GM12891 (cell line): Measurements from ENCODE around the gene ICE1.

Experiments used
- PAX5 ChIP-seq: IDR thresholded peaks from 2 replicates; pipeline ENCODE4 v1.6.1; 2011; ENCODE audit warnings: low read length, moderate library complexity, mild to moderate bottlenecking; ENCODE audit not compliant: insufficient read depth, severe bottlenecking
- POLR2A ChIP-seq: IDR thresholded peaks from 2 replicates; pipeline ENCODE4 v1.6.1; 2011; ENCODE audit warnings: low read depth, low read length, control low read depth
- POLR2AphosphoS5 ChIP-seq: IDR thresholded peaks from 2 replicates; pipeline ENCODE4 v1.6.1; 2011; ENCODE audit warnings: low read depth, low read length, control low read depth
- POU2F2 ChIP-seq: IDR thresholded peaks from 2 replicates; pipeline ENCODE4 v1.6.1; 2011; ENCODE audit warnings: low read depth, mild to moderate bottlenecking, control low read depth, low read length, moderate library complexity
- SPI1 ChIP-seq: IDR thresholded peaks from 2 replicates; pipeline ENCODE4 v1.6.1; 2011; ENCODE audit warnings: low read depth, low read length, control low read depth
- TAF1 ChIP-seq: IDR thresholded peaks from 2 replicates; pipeline ENCODE4 v1.6.1; 2011; ENCODE audit warnings: low read depth, low read length, control low read depth

- TF ChIP-seq POLR2A (no peak), POLR2AphosphoS5 (no peak), TAF1 (no peak), POU2F2 (no peak), SPI1 (no peak), PAX5 (no peak)
These were observed 2.3 kb downstream of the ICE1 start for GRCh38 chr5:5424736-5425135.
